Loucy (cell line): ENCODE data around the gene SLC5A6.

Source experiments
- EZH2phosphoT487 ChIP-seq: fragments of 200-600 bp; IDR thresholded peaks from 2 replicates; pipeline ENCODE4 v1.6.1; 2018; ENCODE audit warnings: antibody characterized with exemption, mild to moderate bottlenecking, moderate library complexity, borderline replicate concordance
- TF ChIP-seq, protein P1 (sequence below): fragments of 200-600 bp; sonication (generic); conservative IDR thresholded peaks from 2 replicates; pipeline ENCODE4 v1.5.1; 2014; ENCODE audit warnings: mild to moderate bottlenecking, antibody characterized with exemption, low read length

DNA sequence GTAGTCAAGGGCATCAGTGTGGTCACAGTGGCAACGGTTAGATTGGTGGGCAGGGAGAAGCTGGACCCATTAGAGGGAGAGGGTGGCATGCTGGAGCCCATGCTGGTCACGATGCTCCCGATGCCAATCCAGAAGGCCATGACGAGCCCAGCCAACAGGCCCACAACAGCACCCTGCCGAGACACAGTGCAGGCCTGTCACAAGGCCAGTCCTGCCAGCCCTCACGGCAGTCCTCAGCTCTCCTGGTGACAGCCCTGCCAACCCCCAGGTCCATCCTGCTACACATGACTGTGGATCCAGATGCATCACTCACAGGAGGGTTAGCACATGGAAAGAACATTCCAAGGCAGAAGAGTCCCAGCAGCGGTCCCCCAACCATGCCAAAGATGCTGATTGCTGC lies 10.4 kb downstream of the SLC5A6 start:
- TF ChIP-seq, protein P1, sequence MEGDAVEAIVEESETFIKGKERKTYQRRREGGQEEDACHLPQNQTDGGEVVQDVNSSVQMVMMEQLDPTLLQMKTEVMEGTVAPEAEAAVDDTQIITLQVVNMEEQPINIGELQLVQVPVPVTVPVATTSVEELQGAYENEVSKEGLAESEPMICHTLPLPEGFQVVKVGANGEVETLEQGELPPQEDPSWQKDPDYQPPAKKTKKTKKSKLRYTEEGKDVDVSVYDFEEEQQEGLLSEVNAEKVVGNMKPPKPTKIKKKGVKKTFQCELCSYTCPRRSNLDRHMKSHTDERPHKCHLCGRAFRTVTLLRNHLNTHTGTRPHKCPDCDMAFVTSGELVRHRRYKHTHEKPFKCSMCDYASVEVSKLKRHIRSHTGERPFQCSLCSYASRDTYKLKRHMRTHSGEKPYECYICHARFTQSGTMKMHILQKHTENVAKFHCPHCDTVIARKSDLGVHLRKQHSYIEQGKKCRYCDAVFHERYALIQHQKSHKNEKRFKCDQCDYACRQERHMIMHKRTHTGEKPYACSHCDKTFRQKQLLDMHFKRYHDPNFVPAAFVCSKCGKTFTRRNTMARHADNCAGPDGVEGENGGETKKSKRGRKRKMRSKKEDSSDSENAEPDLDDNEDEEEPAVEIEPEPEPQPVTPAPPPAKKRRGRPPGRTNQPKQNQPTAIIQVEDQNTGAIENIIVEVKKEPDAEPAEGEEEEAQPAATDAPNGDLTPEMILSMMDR: no peak
- no peak for TF ChIP-seq EZH2phosphoT487
